Fibroblast of skin of left quadriceps (primary cell): ENCODE data around the gene HSF5.
"Not testable (repeated sequence)": the region's sequence is repeated elsewhere in the genome, so short reads cannot be mapped to it uniquely, and the experiment has no call there.

Experiments
- DNase-seq, 2 experiments: peaks; one replicate each; pipeline ENCODE4 v3.0.0-alpha.2; 2013; ENCODE audit warnings: low read depth in 2 of 2

Gene HSF5

DNA sequence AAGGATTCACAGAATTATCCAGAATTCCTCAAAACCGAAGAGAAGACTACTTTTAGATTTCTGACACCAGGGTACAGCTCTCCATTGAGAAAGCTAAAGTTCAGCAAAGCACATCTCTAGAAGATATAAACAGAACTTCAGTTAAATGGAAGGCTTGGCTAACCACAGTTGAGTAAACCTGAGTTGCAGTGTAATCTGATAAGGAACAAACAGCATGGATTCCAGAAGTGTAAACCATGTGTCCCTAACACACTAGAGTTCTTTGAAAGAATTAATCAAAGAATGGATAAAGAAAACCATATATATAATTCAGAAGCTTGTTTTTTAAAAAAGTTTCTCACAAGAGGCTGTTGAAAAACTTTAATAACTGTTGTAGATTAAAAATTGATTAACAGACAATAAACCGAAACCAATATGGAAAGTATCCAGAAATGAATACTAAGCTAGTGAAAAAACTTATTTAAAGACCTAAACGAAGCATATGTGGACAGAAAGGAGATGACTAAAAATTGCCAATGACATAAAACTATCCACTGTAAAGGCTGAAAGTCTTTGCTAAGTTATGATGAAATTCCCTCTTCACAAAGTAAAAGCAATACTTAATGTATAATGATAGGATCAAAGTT lies 75.1 kb downstream of the HSF5 start:
- DNase-seq, result no peak

DNA sequence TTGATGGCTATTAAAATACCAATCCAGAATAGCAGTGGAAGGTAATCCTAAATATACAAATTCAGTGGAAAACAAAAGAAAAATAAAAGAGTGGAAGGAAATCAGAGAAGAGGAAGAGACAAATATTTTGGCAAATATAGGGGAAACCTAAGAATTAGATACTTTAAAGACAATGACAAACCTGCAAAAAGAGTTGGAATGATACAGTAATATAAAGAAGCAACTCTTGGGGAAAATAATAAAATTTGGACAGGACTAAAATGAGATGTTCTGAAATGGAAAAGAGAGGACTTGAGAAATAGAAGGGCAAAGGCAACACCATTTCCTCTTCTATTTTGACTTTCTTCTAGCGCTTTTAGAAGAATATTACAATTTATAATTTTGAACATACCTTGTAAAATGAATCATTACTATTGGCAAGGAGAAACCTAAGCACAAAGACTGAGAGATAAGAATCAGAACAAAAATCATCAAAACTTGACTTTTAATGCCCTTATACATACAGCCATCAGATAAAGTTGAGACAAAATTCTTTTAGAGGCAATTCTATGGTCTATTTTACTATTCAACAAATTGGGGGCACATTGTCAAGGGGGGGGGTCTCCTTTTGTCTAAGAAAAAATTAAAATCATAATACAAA lies 76.0 kb downstream of the HSF5 start:
- no peak for DNase-seq

DNA sequence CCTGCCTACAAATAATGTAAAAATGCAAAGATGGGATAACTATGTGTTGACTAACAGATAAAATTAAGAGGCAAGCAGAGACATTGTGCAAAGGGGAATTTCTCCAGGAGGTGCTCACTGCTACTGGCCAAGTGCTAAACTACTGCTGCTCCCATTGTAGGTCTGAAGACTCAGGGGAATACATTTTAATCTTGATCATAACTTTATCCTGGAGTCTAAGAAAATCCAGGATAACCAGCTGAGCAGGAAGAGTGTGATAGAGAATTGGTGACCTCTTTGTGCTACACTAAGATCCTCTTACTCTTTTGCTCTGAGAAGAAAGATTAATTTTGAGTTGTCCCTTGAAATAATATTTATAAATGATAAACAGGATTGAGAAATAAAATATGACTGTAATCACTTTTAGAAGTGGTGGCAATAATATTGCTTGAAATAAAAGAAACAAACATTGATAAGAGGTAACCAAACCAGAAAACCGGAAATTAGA lies 76.8 kb downstream of the HSF5 start:
- no peak for DNase-seq

DNA sequence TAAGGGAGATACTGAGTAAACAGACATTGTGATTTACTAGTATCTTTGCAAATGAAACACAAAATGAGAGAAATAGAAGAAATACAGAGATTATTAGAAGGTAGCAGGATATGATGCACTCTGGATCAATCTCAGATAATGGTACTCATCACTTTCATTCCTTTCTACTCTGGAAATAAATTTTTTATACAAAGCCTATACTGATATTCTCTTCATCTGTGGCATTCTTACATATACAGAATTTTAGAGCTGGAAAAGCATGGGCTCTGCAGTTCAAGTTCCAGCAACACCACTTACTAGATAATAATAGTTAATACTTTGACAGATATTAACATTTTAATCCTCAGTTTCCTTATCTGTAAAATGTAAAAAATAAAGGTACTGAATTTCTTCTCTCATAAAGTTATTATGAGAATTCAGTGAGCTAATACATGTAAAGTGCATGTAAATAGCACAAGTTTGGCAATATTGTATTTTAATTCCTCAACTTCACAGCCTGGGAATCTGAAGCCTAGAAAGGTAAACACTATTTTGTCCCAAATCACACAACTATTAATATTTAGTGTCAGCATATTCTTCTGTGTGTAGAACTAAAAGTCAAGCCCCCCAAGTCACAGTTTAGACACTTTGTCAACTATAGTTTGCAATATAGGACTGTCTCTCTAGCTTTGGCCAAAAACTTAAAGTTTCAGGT lies 77.3 kb downstream of the HSF5 start:
- DNase-seq, result no peak

DNA sequence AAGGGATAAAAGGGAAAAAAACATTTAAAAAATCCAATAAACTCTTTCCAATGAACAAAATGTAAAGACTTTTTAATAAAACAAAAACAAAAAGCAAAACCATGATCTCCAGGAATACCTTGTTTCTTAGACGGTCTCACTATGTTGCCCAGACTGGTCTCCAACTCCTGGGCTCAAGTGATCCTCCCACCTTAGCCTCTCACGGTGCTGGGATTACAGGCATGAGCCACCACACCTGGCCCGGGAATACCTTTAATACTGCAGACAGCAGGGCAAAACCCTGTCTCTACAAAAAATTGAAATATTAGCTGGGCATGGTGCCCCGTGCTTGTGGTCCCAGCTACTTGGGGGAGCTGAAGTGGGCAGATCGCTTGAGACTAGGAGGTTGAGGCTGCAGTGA lies 78.8 kb downstream of the HSF5 start:
- no peak for DNase-seq

DNA sequence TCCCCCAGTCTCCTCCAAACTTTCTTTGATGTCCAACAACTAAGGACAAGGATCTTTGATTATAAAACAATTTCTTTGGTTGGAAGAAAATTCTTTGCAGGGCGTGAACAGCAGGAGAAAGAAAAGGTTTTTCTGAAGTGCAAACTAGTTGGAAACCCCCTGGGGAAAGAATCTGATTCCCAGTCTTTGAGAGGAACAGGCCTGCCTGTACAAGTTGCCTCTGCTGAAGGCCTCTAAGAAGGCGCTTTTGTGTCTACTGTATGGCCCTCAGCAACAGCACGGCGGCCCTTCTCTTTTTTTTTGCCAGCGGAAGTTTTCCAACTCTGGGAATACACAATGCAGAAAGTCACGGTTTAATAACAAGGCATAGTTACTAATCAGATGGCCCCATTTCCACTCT lies 84.9 kb downstream of the HSF5 start:
- DNase-seq, result no peak

DNA sequence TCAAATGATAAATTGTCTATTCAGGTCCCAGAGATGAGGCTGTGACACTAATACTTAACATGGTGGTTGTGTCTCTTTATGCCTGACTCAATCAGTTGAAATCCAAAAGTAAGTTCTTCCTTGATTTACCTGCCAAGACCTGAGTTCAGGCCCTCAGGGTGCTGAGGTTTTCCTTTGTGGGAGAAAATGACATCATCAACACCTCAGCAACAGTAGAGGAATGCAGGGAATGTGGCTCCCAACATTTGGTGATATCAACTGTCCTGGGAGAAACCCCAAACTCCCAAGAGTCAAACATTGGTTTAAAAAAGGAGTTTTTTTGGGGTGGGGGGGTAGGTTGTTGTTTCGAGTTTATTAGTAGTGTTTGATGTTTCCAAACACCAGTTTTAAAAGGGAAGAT lies 85.5 kb downstream of the HSF5 start:
- peak; percentile 10 for DNase-seq

DNA sequence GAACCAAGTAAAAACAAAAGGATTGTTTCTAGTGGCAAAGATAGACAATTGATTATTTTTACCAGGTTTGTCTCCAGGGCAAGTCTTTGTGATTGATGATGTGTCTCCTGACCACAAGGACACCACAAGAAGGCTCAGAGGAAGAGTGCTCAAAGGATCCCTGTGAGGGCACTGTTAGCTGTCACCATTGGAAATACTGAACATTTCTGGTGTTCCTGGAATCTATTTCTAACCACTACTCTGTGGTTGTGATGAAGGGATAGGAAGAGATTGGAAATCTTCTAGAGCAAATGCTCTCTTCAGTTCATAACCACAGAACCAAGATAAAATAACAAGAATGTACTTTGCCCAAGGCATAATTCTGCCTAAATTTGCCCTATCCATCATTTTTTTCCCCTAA lies 86.2 kb downstream of the HSF5 start:
- DNase-seq, result peak in 1 of 2 experiments; percentile 7

DNA sequence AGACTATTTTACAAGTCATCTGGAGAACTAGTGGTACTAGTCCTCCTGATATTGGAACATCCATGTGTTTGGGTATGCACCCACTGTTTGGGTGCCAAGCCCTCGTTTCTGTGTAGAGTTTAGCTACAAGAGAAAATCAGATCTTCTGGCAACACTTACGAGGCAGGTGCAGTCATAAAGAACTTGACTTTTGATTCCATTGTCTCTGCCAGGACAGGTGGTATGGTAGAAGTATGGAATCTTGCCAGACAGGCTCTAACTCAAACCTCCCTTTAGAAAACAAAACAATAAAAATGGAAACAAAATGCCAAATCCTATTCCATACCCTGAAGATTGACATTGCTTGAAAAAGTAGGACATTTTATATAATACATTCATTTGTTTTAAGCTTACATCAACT lies 86.9 kb downstream of the HSF5 start:
- no peak for DNase-seq

DNA sequence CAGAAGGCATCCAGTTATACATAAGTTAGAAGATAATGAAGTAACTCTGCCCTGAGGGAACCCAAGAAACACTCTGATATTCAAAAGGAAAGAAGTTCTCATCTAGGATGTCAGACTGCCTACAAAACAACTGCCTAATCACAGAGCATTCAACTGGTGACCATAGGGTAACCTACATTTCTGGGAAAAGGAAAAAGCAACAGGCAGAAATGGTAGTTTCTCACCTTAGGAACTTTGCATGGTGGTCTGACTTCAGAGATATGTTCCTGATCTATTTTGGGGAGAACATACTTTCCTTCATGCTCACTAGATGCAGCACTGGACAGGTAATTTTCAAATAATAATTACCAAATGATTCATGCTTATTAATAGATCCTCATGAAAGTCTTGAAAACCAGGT lies 87.4 kb downstream of the HSF5 start:
- DNase-seq, result no peak

DNA sequence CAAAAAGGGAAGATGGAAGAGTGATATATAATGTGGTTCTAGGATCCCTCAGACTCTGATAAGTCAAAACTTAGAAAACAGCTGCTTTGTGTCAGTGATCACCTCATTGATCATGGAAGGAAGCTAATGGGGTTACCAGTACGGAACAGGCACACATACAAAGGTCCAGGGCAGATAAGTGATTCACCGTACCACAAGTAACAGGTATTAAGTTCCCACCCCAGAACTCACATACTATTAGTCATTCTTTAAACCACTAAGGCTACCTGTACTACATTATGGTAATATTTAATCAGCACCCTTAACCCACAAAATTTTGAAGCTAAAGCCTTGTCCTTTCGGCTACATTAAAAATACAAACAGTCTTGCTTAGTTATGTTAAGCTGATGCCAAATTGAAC lies 88.2 kb downstream of the HSF5 start:
- DNase-seq, result no peak

DNA sequence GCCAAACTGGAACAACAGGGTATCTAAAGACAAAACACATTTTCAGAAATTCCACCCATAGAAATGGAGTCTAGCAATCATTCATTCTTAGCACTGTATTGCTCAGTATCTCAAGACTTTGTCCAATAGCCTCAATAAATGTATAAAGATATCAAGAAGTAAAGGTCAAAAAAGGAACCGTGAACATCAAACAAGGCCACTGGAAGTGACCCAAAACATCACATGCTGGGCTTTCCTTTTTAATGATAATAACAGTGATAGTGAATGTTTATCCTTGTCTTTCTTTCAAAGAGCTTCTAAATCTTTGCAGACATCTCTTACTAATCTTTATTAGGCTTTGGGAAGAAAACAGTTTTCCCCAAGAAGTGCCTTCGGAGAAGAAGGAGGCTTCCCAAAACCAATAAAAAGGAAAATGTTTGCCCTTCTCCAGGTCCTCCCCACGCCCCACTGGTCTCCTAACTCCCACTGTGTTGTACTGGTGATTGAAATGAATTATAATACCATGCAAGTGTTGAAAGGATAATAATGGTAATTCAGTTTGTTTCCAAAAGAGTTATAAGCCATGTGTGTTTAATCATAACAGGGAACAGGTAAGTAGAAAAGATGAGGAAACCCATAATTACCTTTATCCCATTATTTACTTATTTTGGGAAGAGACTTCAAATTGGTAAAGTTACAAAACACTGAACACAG lies 89.5 kb downstream of the HSF5 start:
- DNase-seq, result no peak

DNA sequence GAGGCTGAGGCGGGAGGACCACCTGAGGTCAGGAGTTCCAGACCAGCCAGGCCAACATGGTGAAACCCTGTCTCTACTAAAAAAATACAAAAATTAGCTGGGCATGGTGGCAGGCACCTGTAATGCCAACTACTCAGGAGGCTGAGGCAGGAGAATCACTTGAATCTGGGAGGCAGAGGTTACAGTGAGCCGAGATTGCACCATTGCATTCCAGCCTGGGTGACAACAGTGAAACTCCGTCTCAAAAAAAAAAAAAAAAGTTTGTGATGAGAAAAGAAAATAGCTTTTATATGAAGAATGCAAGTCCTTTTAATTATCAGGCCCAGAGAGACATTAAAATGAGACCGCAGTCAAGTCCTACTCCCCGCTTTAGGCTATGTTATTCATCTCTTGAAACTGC lies 90.8 kb downstream of the HSF5 start:
- not testable (repeated sequence) for DNase-seq

DNA sequence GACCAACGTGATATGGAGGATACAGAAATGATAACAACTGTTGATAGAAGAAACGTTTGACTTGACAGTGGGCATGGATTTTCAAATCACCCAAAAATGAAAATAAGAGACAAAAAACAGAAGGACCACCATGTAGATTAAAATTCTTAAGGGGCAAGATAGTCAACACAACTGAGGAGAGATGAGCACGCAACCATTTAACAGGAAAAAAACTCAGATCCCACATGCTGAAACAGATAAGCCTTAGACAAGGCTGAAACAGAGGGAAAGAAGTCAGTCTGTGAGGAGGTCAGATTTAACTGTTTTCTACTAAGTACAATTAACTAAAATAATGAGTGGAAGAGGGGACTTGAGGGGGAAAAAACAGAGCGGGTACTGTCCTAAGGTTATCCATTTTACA lies 92.0 kb downstream of the HSF5 start:
- no peak for DNase-seq

DNA sequence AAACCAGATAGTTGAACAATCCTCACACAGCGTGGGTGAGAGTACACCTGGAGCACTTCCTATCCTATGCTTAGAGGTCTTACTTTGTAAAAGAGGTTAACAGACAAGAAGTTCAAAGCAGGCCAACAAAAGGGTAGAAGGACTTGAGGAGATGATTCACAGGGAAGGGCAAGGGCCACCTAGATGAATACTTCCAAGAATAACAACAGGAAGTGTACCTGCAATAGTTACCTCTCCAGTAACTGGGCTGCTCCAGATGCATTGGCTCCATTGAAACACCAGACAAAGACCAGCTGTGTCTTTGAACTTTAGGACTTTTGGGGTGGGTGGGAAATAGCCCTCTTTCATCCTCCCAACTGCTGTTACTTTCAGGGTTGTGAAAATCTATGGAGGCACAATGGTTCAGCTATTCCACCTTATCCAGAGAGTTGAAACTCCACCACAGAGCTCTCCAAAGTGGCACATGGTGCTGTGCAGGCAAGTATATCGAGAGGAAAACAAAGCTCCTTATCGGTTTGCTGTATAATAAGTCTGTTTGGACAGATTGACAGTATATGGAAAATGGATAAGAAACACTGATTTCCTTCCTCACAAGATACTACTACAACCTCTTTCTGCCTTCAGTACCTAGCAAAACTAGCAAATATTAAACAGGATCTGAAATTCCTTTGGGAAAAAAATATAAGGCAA lies 93.5 kb downstream of the HSF5 start:
- DNase-seq, result no peak

DNA sequence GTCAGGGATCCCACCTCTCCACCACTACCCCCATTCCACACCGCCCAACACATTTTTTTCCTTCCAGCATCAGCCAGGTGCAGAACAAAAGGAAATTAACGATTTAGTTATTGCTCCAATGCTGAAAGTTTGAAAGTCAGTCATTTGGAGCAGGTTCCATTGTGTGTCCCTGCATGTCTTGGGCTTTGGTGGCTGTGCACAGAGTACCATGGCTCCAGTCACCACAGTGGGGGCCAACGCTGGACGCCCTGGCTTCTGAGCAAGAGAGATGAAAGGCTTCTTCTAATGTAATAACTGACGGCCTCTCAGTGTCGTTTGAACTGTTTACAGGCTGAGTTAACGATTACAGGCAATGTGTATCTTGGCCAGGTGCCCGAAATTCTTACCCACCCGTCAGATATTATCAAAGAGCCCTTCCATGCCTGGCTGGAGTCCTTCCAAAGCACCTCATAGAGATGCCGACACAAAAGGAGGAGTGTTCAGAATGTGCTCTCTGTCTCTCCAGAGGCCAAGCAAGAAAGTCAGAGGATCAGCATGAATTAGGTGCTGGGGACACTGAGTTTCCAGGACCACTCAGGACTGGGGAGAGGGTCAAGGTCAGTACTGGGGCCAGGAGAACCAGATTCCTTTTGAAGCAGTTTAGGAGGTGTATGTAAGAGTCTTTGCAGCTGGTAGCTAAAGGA lies 96.8 kb downstream of the HSF5 start:
- DNase-seq, result no peak

DNA sequence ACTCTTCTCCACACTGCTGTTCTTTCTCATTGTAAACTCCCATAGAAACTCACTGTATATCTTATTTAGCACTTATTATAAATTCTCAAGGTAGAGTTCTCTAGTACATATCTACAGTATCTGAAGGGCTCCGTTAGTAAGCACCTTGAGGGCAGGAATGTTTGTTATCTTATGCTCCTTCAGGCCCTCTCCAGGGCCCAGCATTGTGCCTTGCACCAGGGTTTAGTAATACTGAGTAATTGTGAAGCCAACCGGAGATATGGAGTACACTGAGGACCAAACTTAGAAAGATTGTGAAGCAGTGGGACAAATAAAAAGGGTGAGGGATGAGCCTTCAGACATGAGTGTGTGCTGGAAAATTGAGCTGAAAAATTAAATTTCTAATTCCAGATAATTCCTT lies 97.3 kb downstream of the HSF5 start:
- DNase-seq, result no peak

DNA sequence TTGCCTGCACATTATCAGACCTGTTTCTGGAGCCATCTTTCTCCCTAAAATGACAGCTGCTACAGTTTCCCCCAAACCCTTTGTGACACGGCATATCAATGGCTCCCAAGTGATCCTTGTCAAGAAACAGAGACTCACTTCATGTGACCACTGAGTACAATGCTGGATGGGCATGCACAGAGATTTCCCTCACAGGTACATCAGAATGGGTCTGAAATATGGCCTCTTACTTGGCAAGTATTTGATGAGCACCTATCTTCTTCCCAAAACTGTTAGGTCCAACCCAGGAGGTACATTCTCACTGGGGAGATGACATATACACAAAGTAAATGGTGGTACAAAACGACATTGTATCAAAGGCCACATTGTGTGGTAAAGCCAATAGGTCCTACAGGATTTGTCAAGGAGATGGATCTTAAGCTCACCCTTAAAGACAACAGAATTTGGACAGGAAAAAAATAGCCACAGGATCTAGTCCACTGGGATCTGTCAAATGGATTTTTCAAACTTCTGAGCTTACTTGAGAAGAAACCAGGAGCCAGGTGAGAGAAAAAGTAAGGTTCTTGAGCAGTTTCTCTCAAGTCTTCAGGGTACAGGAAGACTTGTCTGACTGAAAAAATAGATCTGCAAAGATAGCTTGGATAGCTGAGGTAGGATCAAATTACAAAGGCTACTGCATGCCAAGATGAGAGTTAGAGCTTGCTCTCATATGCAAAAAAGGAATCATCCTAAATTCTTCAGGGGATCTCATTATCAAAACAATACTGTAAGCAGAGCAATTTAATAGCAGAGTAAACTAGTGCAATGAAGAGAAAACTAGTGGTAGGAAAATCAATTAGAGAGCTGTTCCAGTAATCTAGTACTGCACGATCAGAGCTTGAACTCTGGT lies 99.7 kb downstream of the HSF5 start:
- DNase-seq, result no peak

DNA sequence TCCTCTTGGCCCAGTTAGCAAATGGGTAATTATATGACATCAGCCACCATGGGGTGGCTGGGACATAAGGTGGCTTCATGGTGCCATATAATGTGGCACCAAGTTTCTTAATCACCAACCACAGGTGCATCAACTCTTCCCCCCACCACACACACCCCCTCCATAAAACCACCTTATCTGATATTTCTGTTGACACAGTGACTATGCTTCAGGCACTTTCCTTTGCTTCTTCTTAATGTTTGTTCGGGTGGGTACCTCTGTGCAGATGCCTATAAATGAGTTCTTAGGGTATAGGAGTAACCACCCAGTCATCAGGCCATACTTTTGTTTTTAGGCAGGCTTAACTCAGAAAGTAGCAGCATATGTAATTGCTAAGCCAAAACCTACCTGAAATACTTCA lies 100.4 kb downstream of the HSF5 start:
- no peak for DNase-seq

DNA sequence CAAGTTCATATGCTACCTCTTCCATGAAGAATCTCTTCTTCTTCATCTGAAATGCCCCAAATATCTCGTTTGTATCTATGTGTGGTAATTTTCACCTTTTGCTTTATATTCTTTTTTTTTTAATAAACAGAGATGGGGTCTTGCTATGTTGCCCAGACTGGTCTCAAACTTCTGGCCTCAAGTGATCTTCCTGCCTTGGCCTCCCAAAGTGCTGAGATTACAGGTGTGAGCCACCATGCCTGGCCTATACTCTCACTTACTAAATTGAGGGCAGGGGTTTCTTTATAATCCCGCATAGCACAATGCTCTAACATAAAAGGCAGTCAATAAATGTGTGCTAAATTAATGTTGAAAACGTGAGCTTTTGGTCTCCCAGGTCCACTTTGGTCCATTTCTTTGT lies 101.5 kb downstream of the HSF5 start:
- no peak for DNase-seq
